ENCODE measurements around the gene ARL14EPL.
A peak's percentile ranks its signal among the peaks of the same experiment; 100 is the strongest.
"Not testable (repeated sequence)": the region's sequence is repeated elsewhere in the genome, so short reads cannot be mapped to it uniquely, and the experiment has no call there.

The ARL14EPL gene

GRCh38 chr5:116058346-116058936 is 26.2 kb downstream of the ARL14EPL start:
- DNase-seq: no peak

- no peak for DNase-seq
Measured at GRCh38 chr5:116062352-116062751, 30.1 kb downstream of the ARL14EPL start.

DNA sequence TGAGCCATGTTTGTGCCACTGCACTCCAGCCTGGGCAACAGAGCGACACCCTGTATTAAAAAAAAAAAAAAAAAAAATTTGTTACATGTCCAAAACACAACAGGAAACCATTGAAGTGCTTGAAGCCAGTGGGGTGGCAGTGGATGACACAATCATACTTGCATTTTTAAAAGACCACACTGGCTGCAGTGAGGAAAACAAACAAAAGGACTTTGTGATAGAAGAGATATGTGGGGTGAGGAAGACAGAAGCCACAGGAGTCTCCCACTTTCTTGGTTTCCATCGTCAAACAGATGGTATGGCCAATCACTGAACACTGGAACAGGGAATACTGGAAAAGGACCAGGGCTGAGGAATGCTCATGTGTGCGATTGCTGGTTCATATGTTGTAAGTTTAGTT is 31.7 kb downstream of the ARL14EPL start:
- no peak for DNase-seq

- DNase-seq: peak; percentile 59
Measured at GRCh38 chr5:116068028-116068632, 35.9 kb downstream of the ARL14EPL start.

GRCh38 chr5:116071211-116071610 is 38.9 kb downstream of the ARL14EPL start:
- no peak for DNase-seq

- DNase-seq: peak; percentile 34
Measured at GRCh38 chr5:116075191-116075831, 43.0 kb downstream of the ARL14EPL start.

DNA sequence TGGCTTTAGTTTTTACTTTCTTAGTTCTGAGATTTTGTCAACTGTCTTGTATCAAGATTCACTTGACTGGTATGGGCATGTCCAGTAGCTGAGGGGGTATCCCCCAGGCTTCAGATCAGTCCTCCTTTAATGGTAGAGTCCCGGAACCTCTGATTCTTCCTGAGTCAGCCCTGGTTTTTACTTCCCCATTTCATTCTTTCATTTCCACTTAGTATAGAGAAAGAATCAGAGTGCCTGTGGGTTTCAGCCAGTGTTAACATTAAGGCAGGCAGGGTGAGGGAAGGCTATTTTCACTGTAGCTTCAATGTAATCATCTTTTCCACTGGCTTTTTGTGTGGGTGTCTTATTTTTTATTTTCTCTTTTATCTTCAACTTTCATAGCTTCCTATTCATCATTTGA is 44.2 kb downstream of the ARL14EPL start:
- DNase-seq: no peak

GRCh38 chr5:116078199-116078598 is 45.9 kb downstream of the ARL14EPL start:
- no peak for DNase-seq

DNA sequence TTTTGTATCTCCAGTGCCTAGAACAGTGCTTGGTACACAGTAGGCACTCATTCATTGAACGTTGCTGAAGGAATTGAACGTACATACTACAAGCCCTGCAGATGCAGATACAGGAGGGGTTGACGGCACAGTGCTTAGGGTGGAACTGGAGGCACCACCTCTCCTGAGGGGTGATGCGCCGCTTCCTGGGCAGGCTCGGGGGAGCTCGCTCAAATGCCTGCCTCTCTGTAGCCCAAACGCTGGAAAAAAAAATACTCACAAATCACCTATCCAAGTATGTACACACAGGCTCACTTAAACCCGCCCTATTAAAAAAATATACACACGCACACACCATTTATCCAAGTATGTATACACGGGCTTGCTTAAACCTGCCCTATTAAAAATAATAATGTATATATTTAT is 52.0 kb downstream of the ARL14EPL start:
- DNase-seq: peak; percentile 39

DNA sequence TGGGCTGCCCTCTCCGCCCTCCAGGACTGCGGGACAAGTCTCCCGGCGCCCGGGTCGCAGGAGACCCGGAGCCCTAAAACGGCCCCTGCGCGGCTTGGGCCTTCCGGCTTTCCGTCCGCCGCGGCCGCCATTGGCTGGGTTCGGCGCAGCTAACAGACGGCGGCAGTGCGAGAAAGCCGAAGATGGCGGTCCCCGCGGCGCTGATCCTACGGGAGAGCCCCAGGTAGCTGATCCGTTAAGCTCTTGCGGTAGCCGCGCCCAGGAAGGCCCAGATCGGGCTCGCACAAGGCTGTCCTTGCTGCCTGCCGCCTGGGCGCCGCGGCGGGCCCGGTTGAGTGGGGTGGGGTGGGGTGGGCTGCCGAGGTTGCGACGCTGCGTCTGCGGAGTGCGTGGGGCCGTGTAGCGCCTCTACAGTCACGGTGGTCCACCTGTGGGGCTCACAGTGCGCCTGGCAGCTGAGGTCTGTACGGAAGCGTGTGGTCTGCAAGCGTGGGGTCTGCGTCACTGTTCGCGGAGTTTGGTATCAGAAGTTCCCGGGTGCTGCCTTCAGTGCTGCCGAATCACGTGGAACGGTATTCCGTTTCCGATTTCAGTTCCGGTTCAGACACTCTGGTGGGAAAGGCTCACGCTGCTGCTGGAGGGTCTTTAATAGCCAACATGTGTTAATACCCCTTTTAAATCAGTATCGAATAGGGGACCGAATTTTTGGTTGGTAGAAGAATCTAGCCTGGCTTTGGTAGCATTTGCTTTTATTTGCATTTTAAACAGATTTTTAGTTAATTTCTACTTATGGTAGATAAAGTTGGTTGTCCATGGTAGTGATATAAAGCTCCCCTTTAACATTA is 52.8 kb downstream of the ARL14EPL start, which contains the start of gene COMMD10:
TSS of gene COMMD10 (plus strand) at position 155 of the 845 bp plus-strand sequence.
- peak; percentile 82 for DNase-seq

- DNase-seq: not testable (repeated sequence)
Measured at GRCh38 chr5:116086309-116086708, 54.0 kb downstream of the ARL14EPL start.

- DNase-seq: no peak
Measured at GRCh38 chr5:116088062-116088461, 55.8 kb downstream of the ARL14EPL start.

GRCh38 chr5:116090302-116090701 is 58.0 kb downstream of the ARL14EPL start:
- DNase-seq: no peak

GRCh38 chr5:116091416-116091815 is 59.1 kb downstream of the ARL14EPL start:
- no peak for DNase-seq

GRCh38 chr5:116097301-116097700 is 65.0 kb downstream of the ARL14EPL start:
- no peak for DNase-seq

GRCh38 chr5:116098998-116099397 is 66.7 kb downstream of the ARL14EPL start:
- no peak for DNase-seq

GRCh38 chr5:116104941-116105340 is 72.7 kb downstream of the ARL14EPL start:
- not testable (repeated sequence) for DNase-seq

Data from NCI-H82 (cell line).